GM19438 (cell line): ENCODE results near the gene ADORA2A.
"Not testable (repeated sequence)": the region's sequence is repeated elsewhere in the genome, so short reads cannot be mapped to it uniquely, and the experiment has no call there.

Experiments used
- ATAC-seq: cut with Tn5 transposase; IDR thresholded peaks from one replicate; pipeline ENCODE4 v1.9.1; 2021; ENCODE audit warnings: low read depth; ENCODE audit not compliant: unreplicated experiment

The ADORA2A gene

DNA sequence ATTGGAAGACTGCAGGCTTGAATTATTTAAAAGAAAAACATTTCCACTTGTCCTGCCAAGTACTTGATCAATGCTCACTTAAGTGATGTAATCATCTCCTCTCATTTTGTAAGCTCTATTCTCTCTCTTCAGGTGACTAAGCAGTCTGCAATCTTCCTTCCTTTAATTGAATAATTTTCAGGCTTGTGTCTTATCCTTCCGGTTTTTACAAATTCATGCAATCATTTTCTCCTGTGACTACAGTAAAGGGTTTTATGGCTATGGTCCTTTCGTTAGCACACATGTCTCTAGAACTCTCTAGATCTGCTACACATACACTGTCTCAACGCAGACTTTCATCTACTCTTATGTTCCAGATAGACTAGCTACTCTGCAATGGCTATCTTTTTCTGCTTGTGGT, 55.2 kb downstream of the ADORA2A start:
- no peak for ATAC-seq

DNA sequence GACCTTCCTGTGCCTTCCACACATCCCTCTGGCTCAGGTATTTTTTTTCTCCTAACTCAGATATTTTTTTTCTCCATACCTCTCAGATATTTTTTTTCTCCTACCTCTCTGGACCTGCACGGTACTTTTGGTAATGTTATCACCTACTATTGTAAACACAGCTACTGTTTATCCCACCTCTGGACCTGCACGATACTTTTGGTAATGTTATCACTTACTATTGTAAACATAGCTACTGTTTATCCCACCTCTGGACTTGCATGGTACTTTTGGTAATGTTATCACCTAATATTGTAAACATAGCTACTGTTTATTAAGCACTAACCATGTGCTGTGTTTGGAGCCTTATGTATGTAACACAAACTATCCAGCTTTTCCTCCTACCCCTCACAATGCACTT, 55.6 kb downstream of the ADORA2A start:
- ATAC-seq: no peak

DNA sequence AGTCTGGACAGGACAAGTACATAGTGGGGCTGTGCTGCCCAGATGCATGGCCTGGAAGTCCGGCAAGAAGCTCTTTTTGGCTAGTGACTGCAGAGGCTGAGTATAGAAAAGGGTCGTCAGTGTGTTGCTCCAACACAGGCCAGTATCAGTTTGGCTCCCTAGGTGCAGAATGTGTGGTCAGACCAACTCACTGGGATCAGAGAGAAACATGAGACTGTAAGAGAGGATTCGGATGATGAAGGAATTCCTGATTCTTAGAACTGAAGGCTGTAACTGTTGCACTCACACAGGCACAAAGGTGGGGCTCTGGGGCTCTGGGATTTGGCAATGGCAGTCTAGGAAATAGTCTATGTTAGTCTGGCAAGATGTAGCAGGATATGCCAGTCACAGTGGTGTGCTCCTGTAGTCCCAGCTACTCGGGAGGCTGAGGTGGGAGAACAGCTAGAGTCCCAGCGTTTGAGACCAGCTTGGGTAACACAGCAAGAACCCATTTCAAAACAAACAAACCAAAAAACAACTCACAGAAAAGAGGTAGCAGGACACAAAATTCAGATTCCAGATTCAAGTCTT, 56.7 kb downstream of the ADORA2A start:
- no peak for ATAC-seq

DNA sequence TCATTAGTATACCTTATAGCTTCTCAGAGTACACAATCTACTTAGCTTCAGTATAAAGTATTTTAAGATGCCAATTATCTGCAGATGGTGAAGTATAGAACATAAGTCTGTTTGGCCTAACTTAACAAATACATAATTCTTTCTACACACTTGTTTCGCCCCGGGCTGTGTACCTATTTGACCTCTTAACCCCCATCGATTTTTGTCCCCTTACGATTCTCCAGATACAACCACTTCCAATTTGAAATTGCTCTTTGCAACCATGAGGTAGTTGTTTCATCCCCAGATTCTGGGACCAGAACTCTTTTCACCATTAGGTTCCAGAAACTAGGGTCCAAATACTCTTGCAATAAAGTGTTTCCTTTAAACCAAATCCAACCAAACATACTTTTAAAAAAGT, 57.8 kb downstream of the ADORA2A start:
- ATAC-seq: no peak

DNA sequence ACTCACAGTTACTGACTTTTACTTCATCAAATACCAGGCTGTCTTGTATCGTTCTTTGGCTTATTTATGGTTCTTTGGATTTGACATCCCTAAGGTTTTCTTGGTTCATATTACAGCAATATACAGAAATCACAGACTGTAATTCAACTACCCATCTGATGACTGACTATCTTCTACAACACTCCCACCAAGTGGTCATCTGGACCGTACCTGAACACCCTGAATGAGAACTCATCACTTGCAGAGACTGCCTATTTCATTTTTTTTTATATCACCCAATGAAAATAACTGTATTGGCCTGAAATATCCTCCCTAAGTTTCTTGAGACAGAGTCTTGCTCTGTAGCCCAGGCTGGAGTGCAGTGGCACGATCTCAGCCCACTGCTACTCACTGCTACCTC, 58.2 kb downstream of the ADORA2A start:
- ATAC-seq: no peak

DNA sequence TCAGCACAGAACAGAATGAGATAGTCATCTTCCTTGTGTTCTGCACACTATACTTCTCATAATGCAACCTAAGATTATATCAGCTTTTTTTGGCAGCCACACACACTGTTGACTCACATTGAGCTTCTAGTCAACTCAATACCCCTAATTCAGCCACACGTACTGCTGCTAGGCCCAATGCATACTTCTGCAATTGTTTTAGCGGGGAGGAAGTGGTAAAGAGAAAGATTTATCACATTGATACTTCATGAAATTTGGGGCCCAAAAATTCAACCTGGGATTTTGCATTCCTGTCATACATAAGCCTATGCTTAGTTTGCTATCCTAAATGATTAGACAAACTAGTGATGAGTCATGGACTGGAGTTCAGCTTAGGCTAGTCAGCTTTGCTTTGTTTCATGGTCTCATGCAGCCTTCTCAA, 59.1 kb downstream of the ADORA2A start:
- no peak for ATAC-seq

DNA sequence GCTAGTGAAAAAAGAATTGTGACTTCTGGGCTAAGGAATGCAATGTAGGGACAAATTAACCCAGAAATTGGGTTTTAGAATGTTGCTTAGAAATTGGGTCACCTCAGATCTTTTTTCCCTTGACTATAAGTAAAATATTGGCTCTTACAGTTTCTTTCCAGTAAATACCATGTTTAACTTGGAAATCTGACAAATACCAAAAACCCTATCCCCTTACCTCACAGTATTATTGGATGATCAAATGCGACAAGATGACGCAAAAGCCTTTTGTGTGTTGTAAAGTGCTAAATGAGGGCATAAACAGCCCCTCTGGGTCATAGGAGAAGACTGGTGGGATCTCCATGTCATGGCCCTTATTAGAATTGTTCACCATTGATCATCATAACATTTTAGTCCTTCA, 61.6 kb downstream of the ADORA2A start:
- ATAC-seq: no peak

DNA sequence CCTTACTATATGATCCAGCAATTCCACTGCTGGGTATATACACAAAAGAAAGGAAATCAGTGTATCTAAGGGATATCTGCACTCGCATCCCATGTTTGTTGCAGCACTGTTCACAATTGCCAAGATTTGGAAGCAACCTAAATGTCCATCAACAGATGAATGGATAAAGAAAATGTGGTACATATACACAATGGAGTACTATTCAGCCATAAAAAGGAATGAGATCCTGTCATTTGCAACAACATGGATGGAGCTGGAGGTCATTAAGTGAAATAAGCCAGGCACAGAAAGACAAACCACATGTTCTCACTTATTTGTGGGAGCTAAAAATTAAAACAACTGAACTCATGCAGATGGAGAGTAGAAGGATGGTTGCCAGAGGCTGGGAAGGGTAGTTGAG, 62.0 kb downstream of the ADORA2A start:
- ATAC-seq: not testable (repeated sequence)
